Measurements from ENCODE around the gene RPAIN. TPM values are rescaled to one million over a fixed set of nuclear protein-coding genes. Genes with fewer than 3 reads are reported as not detected.

Gene RPAIN
- total and polyA plus RNA-seq, 2 of the 13 experiments (the other 11 are each of a cell fraction or from before 2014, with no cell fraction given), result 42.1 to 58.5 TPM

GRCh38 chr17:5419959-5420653, at the start of gene RPAIN (continued):
- TF ChIP-seq TOPORS (CRISPR knock-in tag; IDR thresholded peaks at IDR 0.05) (no peak), TFAP4 (IDR thresholded peaks at IDR 0.05; ENCODE audit: borderline replicate concordance, low read depth) (no peak), STAT5B (CRISPR knock-in tag; IDR thresholded peaks at IDR 0.05) (no peak), ZNF709 (CRISPR knock-in tag; IDR thresholded peaks at IDR 0.05) (no peak), ZNF101 (CRISPR knock-in tag; IDR thresholded peaks at IDR 0.05; ENCODE audit: borderline replicate concordance, low read depth) (no peak), TIGD3 (CRISPR knock-in tag; IDR thresholded peaks at IDR 0.05; ENCODE audit: borderline replicate concordance) (no peak), MTA3 (CRISPR knock-in tag; IDR thresholded peaks at IDR 0.05) (no peak), RELA (CRISPR knock-in tag; IDR thresholded peaks at IDR 0.05) (no peak), RFXANK (CRISPR knock-in tag; IDR thresholded peaks at IDR 0.05) (no peak), ZNF143 (CRISPR knock-in tag; IDR thresholded peaks at IDR 0.05) (peak; percentile 94), ADNP (CRISPR knock-in tag; IDR thresholded peaks at IDR 0.05) (no peak), ZNF766 (CRISPR knock-in tag; IDR thresholded peaks at IDR 0.05; ENCODE audit: borderline replicate concordance) (no peak), CSRNP2 (CRISPR knock-in tag; conservative IDR thresholded peaks at IDR 0.05; ENCODE audit: low read depth) (no peak), CREB1 (IDR thresholded peaks at IDR 0.05) (no peak), CREB1 (CRISPR knock-in tag; IDR thresholded peaks at IDR 0.05) (peak; percentile 87), ZNF431 (CRISPR knock-in tag; IDR thresholded peaks at IDR 0.05; ENCODE audit: borderline replicate concordance, low read depth) (no peak), POLR2G (IDR thresholded peaks at IDR 0.05; ENCODE audit: low read depth, low read length) (peak; percentile 84), IRF1 (CRISPR knock-in tag; IDR thresholded peaks at IDR 0.05; ENCODE audit: low read depth) (no peak)
- TF ChIP-seq, protein P1, sequence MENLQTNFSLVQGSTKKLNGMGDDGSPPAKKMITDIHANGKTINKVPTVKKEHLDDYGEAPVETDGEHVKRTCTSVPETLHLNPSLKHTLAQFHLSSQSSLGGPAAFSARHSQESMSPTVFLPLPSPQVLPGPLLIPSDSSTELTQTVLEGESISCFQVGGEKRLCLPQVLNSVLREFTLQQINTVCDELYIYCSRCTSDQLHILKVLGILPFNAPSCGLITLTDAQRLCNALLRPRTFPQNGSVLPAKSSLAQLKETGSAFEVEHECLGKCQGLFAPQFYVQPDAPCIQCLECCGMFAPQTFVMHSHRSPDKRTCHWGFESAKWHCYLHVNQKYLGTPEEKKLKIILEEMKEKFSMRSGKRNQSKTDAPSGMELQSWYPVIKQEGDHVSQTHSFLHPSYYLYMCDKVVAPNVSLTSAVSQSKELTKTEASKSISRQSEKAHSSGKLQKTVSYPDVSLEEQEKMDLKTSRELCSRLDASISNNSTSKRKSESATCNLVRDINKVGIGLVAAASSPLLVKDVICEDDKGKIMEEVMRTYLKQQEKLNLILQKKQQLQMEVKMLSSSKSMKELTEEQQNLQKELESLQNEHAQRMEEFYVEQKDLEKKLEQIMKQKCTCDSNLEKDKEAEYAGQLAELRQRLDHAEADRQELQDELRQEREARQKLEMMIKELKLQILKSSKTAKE (CRISPR knock-in tag; IDR thresholded peaks at IDR 0.05; ENCODE audit: borderline replicate concordance), result no peak
- TF ChIP-seq, protein P2, sequence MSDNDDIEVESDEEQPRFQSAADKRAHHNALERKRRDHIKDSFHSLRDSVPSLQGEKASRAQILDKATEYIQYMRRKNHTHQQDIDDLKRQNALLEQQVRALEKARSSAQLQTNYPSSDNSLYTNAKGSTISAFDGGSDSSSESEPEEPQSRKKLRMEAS (IDR thresholded peaks at IDR 0.05), result peak; percentile 98
- TF ChIP-seq, protein P3, sequence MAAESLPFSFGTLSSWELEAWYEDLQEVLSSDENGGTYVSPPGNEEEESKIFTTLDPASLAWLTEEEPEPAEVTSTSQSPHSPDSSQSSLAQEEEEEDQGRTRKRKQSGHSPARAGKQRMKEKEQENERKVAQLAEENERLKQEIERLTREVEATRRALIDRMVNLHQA (CRISPR knock-in tag; IDR thresholded peaks at IDR 0.05), result no peak
- TF ChIP-seq, protein P4, sequence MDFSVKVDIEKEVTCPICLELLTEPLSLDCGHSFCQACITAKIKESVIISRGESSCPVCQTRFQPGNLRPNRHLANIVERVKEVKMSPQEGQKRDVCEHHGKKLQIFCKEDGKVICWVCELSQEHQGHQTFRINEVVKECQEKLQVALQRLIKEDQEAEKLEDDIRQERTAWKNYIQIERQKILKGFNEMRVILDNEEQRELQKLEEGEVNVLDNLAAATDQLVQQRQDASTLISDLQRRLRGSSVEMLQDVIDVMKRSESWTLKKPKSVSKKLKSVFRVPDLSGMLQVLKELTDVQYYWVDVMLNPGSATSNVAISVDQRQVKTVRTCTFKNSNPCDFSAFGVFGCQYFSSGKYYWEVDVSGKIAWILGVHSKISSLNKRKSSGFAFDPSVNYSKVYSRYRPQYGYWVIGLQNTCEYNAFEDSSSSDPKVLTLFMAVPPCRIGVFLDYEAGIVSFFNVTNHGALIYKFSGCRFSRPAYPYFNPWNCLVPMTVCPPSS (IDR thresholded peaks at IDR 0.05), result no peak
